K562 (cell line): ENCODE data around the gene CDH7.

Experiments
- HDAC6 ChIP-seq: IDR thresholded peaks from 2 replicates; pipeline ENCODE4 v1.6.1; 2012; ENCODE audit warnings: low read depth, mild to moderate bottlenecking, control low read depth, inconsistent platforms, low read length, moderate library complexity
- KDM1A ChIP-seq, 2 experiments: fragments of 450-650 bp; IDR thresholded peaks; 2 replicates each; pipeline ENCODE4 v1.6.1; 2016; ENCODE audit warnings: mild to moderate bottlenecking in 2 of 2
- MAFK ChIP-seq: IDR thresholded peaks from 2 replicates; pipeline ENCODE4 v1.6.1; 2011; ENCODE audit warnings: low read length, improper control_type of control experiment
- MEF2D ChIP-seq: conservative IDR thresholded peaks from 2 replicates; pipeline ENCODE4 v1.6.1; 2016; ENCODE audit warnings: low read depth, missing genetic modification characterization, missing compliant biosample characterization
- PHB2 ChIP-seq: fragments of 450-650 bp; IDR thresholded peaks from 2 replicates; pipeline ENCODE4 v1.6.1; 2017; ENCODE audit warnings: low read depth
- ZFP30 ChIP-seq: fragments of 250-450 bp; sonication (Bioruptor Pico); IDR thresholded peaks from 2 replicates; pipeline ENCODE4 v1.8.0; 2022; ENCODE audit warnings: moderate library complexity, mild to moderate bottlenecking, inconsistent platforms, borderline replicate concordance
- TF ChIP-seq, protein P1 (sequence below): fragments of 450-650 bp; formaldehyde crosslinking; conservative IDR thresholded peaks from 2 replicates; pipeline ENCODE4 v1.4.0; 2022; ENCODE audit warnings: mild to moderate bottlenecking, missing genetic modification characterization
- TF ChIP-seq, protein P2 (sequence below): sonication (generic); formaldehyde crosslinking; IDR thresholded peaks from 2 replicates; pipeline ENCODE4 v1.8.0; 2022; ENCODE audit warnings: mild to moderate bottlenecking, low read depth, missing genetic modification reagents

DNA sequence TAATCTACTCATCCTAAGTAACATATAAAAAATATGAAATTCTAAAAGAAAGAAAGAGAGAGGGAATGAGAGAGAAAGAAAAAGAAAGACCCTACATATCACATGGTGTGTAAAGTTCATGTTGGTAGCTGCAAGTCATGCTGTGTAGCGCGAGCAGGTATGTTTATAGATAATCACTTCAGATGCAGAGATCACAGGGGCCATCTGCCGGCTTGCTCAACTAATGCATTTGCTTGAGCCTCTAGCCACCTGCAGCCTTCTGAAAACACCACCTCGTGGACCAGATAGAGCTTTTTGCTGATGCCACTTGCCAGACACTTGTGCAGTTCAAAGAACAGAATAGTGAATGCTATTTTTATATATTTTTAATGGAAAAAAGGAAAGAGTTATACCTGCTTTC, 37.6 kb downstream of the CDH7 start:
- TF ChIP-seq, protein P1, sequence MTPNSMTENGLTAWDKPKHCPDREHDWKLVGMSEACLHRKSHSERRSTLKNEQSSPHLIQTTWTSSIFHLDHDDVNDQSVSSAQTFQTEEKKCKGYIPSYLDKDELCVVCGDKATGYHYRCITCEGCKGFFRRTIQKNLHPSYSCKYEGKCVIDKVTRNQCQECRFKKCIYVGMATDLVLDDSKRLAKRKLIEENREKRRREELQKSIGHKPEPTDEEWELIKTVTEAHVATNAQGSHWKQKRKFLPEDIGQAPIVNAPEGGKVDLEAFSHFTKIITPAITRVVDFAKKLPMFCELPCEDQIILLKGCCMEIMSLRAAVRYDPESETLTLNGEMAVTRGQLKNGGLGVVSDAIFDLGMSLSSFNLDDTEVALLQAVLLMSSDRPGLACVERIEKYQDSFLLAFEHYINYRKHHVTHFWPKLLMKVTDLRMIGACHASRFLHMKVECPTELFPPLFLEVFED (CRISPR knock-in tag): no peak
- TF ChIP-seq, protein P2, sequence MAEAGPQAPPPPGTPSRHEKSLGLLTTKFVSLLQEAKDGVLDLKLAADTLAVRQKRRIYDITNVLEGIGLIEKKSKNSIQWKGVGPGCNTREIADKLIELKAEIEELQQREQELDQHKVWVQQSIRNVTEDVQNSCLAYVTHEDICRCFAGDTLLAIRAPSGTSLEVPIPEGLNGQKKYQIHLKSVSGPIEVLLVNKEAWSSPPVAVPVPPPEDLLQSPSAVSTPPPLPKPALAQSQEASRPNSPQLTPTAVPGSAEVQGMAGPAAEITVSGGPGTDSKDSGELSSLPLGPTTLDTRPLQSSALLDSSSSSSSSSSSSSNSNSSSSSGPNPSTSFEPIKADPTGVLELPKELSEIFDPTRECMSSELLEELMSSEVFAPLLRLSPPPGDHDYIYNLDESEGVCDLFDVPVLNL (CRISPR knock-in tag): no peak
- TF ChIP-seq MEF2D (tag): no peak
- no peak for TF ChIP-seq MAFK
- no peak for TF ChIP-seq ZFP30 (CRISPR knock-in tag)
- no peak for TF ChIP-seq PHB2
- TF ChIP-seq HDAC6: no peak
- no peak for TF ChIP-seq KDM1A (IDR thresholded peaks at IDR 0.05)
